ENCODE data around the gene POLE2.
"Not testable (repeated sequence)": the region's sequence is repeated elsewhere in the genome, so short reads cannot be mapped to it uniquely, and the experiment has no call there.

Gene POLE2

DNA sequence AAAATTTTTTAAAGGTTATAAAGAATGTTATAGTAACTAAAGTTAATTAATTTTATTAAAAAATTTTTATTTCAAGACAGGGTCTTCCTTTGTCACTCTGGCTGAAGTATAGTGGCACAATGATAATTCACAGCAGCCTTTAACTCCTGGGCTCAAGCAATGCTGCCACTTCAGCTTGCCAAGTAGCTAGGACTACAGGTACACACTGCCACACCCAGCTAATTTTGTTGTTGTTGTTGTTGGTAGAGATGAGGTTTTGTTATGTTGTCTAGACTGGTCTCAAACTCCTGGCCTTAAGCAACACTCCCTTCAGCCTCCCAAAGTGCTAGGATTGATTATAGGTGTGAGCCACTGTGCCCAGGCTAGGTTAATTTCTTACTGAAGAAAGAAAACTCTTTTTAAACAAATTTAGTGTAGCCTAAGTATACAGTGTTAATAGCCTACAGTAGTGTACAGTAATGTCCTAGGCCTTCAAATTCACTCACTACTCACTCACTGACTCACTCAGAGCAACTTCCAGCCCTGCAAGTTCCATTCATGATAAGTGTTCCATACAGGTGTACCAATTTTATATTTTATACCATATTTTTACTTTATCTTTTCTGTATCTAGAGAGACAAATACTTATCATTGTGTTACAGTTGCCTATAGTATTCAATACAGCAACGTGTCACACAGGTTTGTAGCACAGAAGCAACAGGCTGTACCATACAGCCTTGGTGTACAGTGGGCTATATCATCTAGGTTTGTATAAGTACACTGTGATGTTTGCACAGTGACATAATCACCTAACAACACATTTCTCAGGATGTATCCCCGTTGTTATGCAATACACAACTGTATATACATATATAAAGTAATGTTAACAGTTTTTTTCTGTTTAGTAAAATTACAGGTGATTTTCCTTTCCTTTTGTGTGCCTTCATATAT, 28.2 kb downstream of the POLE2 start:
- no peak for DNase-seq (ENCODE audit: low spot score)

DNA sequence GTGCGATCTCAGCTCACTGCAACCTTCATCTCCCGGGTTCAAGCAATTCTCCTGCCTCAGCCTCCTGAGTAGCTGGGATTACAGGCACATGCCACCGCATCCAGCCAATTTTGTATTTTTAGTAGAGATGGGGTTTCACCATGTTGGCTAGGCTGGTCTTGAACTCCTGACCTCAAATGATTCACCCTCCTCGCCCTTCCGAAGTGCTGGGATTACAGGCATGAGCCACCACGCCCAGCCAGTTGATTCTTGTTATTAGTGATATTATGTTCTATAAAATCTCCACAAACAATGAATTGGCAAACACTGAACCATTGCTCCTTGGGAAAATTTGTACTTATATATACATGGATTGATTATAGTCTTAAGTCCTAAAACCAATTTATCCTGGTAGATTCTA, 30.5 kb downstream of the POLE2 start:
- not testable (repeated sequence) for DNase-seq (ENCODE audit: low spot score)

DNA sequence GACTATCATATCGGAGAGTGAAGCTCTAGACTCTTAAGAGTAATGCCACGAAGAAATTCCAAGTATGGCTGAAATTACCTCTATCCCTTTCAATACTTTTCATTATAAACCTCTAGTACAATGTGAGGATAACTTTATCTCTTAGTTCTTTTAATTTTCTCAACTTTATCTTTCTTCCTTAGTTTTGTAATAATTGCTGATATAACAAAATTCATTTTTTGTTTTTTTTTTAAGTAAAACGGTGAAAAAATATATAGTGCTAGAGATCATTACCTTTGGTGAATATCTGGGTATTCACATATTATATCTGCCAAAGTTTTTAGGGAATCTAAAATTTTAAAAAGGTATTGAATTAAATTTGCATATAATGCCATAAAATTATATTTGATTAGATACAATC, 33.5 kb downstream of the POLE2 start:
- DNase-seq (ENCODE audit: low spot score), result no peak

DNA sequence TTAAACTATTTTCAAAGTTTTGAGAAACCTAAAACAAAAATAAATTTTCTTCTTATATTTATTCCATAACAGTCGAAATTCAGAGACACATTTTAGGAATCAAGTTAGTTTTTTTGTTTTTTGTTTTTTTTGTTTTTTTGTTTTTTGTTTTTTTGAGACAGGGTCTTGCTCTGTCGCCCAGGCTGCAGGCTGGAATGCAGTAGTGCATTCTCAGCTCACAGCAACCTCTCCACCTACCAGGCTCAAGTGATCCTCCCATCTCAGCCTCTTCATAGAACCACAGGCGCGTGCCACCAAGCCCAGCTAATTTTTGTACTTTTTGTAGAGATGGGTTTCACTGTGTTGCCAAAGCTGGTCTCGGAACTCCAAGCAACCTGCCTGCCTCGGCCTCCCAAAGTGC, 34.5 kb downstream of the POLE2 start:
- no peak for DNase-seq (ENCODE audit: low spot score)

DNA sequence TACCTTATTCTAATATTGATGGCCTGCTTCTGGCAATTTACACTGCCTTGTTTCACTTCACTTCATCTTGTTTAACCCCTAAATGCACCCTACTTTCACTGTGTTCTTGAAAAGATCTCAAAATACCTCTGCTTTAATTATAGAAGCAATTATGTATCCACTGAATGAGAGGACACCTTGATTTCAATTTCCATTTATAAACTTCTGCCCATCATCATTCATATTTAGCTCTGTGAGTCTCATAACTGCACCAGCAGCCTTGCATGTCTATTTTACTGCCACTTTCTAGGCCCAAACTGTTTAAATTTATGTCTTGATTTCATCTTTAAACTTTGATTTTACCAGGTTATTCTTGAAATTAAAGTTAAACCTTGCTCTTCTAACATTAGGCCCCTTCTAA, 45.9 kb downstream of the POLE2 start:
- no peak for DNase-seq (ENCODE audit: low spot score)

DNA sequence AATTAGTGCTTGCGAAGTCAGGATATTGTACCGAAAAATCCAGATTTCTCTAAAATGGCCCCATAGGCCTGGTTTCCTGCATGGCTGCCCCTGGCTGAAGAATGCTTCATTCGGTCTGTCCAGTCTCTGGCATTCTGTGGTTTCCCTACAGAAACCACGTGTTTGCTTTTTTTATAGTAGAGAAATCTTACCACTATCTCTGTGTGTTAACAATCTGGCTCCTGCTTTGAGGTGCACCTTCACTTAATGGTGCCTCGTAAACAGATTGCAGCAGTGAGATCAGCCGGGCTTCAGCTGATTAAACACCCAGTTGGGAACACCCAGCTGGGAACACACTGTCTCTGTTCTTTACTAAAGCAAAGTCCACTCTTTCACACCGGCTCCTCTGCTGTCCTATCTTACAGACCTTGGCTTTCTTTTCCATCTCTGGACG, 46.3 kb downstream of the POLE2 start:
- DNase-seq (ENCODE audit: low spot score), result no peak

DNA sequence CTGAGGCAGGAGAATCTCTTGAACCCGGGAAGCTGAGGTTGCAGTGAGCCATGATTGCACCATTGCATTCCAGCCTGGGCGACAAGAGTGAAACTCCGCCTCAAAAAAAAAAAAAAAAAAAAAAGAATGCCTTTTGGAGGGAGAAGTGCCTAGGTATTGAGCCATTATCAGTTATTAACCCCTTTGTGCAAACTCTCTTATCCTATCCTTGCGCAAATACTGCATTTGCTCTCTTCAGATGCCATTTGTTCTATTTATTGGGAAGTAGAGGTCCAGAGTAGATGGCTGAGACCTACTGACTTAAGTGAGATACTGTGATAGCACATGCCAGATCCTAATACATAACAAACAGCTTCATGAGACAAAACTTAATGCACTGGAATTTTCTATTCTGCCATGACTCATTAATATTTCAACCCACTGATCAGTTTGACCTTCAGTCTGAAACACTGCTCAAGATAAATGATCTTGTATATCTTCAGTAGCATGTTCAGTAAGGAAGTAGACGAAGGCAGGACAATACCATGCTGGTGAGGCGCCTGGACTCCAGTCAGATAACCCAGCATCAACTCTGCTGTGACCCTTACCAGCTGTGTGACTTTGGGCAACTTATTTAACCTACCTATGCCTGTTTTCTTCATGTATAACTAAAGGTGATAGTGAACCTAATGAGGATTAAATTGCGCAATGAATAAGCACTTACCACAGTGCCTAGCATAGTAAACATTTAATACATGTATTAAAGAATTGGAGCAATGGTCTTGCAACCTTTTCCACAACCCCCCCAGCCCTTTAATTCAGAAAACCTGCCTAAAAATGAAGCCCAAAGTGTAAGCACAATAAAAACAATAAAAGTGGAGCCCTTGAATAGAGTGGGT, 47.2 kb downstream of the POLE2 start:
- no peak for DNase-seq (ENCODE audit: low spot score)

GRCh38 chr14:49637534-49638078, 50.4 kb downstream of the POLE2 start:
- DNase-seq (ENCODE audit: low spot score), result no peak

GRCh38 chr14:49636866-49637265, 51.1 kb downstream of the POLE2 start:
- DNase-seq (ENCODE audit: low spot score), result no peak

DNA sequence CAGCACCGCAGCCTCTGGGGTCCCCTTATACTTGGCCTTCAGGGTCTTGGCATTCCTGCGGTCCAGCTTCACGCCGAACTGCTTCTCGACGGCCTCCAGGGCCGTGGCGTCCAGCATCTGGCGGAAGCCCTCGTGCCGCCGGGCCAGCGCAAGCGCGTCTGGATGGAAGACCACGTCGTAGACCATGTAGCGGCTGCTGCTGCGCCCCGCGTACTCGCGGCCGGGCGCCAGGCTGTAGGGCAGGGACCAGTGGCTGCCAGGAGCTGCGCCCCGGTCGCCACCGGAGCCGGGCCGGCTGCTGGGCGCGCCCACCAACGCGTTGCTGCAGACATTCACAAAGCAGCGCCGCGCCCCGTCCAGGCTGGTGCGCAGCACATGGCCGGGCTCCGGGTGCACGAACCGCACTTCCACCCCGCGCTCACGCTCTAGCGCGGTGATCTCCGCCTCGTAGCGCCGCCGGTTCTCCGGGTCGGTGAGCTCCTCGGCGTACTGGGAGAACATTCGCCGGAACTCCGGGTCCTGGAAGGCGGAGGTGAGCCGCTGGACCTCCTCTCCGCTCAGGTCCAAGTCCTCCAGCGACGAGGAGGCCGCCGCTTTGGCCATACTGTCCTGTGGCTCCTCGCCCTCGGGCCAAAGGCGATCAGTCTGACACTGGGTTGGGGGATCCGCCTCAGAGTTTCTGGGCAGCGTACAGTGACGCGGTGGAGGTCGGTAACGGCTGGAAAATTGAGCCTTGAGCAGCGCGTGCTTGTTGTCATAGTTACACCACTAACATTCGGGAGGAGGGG, 53.3 kb downstream of the POLE2 start, which contains the start of gene DNAAF2:
DNAAF2 (minus strand) TSS at position 698 of the 788 bp plus-strand sequence; CDS start at position 603, 95 bp downstream.
- peak; percentile 45 for DNase-seq (ENCODE audit: low spot score)

DNA sequence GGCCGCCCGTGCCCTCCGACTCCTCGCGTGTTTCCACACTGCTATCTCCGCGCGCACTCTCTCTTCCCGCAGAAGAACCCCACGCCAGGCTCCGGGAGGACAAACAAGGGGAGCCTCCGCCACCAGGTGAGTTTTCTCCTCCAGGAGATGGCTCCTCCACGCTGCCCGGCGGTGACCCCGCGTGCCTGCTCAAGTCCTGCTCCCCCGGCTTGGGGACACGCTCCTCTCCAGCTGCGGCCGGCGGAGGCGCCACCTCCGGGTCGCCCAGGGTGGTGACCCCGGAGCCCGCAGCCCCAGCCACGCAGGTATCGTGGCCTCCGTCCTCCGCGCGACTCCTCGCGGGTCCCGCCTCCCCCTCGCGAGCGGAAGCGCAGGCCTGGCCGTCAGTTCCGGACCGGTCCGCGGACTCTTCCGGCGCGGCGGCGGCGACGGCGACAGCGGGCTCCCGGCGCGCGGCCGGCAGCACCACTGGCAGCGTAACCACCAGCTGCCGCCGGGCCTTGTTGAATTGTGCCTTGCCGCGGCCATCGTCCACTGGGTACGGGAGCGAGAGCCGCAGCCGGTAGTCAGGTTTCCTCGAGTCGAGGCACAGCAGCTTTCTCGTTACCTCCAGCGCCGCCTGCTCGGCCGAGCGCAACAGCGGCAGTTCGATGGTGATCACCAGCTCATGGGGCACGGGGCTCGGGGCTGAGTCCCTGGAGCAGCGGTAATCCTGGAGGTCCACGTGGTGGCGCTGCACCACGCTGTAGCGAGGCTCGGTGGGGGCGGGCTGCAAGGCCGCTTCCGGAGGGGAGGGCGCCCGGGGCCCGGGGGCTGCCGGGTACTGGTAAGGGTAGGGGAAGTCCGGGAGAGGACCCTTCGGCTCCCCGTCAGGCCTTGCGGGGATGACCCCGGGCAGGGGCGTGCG, 54.1 kb downstream of the POLE2 start:
- peak; percentile 95 for DNase-seq (ENCODE audit: low spot score)

DNA sequence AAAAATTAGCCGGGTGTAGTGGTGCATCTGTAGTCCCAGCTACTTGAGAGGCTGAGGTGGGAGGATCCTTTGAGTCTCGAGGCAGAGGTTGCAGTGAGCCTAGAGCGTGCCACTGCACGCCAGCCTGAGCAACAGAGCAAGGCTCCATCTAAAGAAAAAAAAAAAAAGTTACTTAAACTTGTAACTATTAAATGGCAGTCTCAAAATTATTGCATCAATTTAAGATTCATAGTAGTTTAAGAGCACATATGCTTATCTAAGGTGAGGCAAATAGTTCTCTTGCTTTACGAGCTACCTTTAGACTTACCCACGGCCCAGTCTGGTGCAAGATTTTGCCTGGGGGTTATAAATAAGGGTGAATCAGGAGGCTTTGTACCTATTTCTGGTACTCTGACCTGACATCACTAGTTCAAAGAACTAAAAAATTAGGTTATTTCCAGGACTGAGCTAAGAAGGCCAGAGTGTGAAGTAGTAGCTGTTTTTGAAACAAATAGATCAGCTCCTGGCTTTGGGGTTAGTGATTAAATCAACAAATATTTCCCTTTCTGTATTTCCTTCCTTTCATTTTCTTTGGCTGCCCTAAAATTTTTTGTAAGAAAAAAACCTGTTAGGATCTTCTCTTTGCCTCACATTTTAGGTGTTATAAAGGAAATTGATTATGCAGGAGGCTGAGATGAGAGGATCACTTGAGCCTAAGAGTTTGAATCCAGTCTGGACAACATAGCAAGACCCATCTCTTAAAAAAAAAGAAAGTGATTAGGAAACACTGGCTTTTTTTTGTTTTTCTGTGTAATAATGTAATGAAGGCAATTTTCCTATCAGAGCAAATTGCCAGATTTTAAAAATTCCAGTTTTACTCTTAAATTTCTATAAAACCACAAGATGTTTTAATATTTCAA, 63.8 kb downstream of the POLE2 start:
- peak; percentile 15 for DNase-seq (ENCODE audit: low spot score)

DNA sequence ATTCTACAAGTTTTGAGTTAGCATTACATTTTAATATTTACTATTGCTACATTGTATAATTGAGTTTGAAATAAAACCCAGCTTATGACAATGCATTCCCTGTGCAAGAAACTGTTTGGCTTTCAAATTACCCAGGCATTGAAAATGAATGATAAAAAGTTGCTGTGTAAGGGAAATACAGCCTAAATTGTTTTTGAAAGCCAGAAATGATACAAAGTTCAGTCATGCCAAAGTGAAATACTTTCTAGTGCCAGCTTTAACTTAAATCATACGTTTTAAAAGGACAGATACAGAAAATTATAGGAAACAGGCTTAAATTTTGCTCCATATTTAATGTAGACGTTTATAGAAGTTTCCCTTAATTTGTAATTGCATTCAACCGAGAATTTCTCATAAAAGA, 64.6 kb downstream of the POLE2 start:
- DNase-seq (ENCODE audit: low spot score), result no peak

GRCh38 chr14:49622022-49622607, 65.9 kb downstream of the POLE2 start:
- no peak for DNase-seq (ENCODE audit: low spot score)

GRCh38 chr14:49621114-49621881, 66.7 kb downstream of the POLE2 start:
- DNase-seq (ENCODE audit: low spot score), result no peak

DNA sequence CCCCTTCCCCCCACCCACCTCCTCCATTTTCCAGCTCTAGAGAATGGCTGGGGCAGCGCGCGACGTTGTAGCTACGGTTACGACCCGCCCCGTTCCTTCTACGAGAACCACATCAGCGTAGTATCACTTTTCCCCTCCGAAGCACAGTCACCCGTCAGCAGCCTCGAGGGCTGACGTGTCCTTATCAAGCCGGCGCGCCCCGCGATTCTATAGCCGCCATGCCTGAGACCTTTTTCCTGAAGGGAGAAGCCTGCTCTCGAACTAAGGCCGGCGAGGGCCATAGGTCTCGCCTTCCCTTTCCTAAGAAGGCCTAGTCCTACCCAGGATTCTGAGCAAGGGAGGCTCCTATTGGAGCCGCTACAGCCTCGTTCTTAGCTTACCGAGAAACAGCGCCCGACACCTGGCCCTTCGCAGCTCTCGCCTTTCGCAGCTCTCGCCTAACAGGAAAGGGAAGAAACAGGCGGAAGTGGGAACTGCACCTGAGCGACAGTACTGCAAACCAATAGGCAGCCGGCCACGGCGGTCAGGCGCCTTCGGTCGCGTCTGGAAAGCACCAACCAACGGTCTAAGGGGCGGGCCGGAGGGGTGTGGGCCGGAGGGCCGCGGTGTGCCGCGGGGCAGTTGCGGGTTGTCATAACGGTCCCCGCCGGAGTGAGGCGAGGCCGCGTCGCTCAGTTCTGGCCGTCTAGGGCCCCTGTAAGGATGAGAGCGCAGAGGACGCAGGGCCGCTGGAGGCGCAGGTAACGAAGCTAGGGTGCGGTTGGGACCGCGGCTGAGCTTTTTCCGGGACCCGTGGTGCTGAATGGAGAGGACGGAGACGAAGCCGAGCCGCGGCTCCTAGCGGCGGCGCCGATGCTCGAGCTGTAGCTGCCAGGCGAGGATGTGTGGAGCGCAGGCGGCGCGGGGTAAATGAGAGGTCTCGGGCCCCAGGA, 67.6 kb downstream of the POLE2 start, which contains the start of the genes MGAT2 and RPL36AL:
MGAT2 (plus strand) TSS at position 618 of the 932 bp plus-strand sequence. CDS start 470 bp downstream, outside the sequence.
RPL36AL (minus strand) TSS at position 445 of the 932 bp plus-strand sequence. CDS start 1,522 bp downstream, outside the sequence.
- peak; percentile 95 for DNase-seq (ENCODE audit: low spot score)

GRCh38 chr14:49619730-49620129, 68.3 kb downstream of the POLE2 start:
- no peak for DNase-seq (ENCODE audit: low spot score)

All from CD4-positive, alpha-beta T cell treated with Interleukin-6 at 100 ng/mL for 8 hours (primary cell).